ENCODE results near the gene TAF6.

TAF6 gene
- long read RNA-seq, transcript TAF6-209 (15 exons, 2,297 nt): minor isoform, 40 of 252 reads
- long read RNA-seq, transcript TAF6-201 (15 exons, 2,727 nt): minor isoform, 7 of 252 reads
- long read RNA-seq, transcript TAF6-213 (14 exons, 2,551 nt): minor isoform, 5 of 252 reads
- long read RNA-seq, transcript TAF6-211 (15 exons, 2,464 nt): major isoform, 131 of 252 reads
- long read RNA-seq, partial matches to known transcripts: 6 of 252 reads
- long read RNA-seq, other reads (novel, unspliced or antisense): 62 of 252 reads

- H3K27me3 ChIP-seq (ENCODE audit: insufficient read depth, poor library complexity, severe bottlenecking): no peaks in the 10 kb centered on the region
- TF ChIP-seq REST (IDR thresholded peaks at IDR 0.05; ENCODE audit: insufficient replicate concordance, low read depth): peak; percentile 84
- TF ChIP-seq POLR2AphosphoS5 (IDR thresholded peaks at IDR 0.05; ENCODE audit: low read depth): peak; percentile 57; the same call in 1 of the 2 replicates
- no peak for TF ChIP-seq GABPA (IDR thresholded peaks at IDR 0.05; ENCODE audit: low read depth)
- peak; percentile 86 to 96 for DNase-seq (ENCODE audit: low read depth in 1 of 2, low spot score in 1 of 2)
- peak within 1 kb of the TSS; percentile 97 for H3K27ac ChIP-seq (replicated peaks)
- H3K4me3 ChIP-seq (replicated peaks; ENCODE audit: insufficient read depth, low read length): peak within 1 kb of the TSS; percentile 77
These were observed at the start of gene TAF6, which contains the start of gene CNPY4 for GRCh38 chr7:100119072-100119969. Gene TAF6, minus strand, starts transcription at chr7:100119358. Its CDS starts 5,149 bp downstream, at chr7:100114209. Gene CNPY4, plus strand, starts transcription at chr7:100119634. Its CDS starts 111 bp downstream, at chr7:100119745.

- peaks cover 25% of the 10 kb centered on the region for H3K27me3 ChIP-seq (ENCODE audit: insufficient read depth, poor library complexity, severe bottlenecking)
- H3K4me3 ChIP-seq (replicated peaks; ENCODE audit: insufficient read depth, low read length): no peak overlapping the region
- no peak overlapping the region for H3K27ac ChIP-seq (replicated peaks)
- TF ChIP-seq SPI1 (IDR thresholded peaks at IDR 0.05; ENCODE audit: borderline replicate concordance, low read depth) (no peak), POLR2AphosphoS5 (IDR thresholded peaks at IDR 0.05; ENCODE audit: low read depth) (no peak)
- no peak for DNase-seq (ENCODE audit: low read depth in 1 of 2, low spot score in 1 of 2)
These were observed 48.8 kb upstream of the TAF6 start for GRCh38 chr7:100167912-100168323.

GRCh38 chr7:100166970-100167911 is 48.1 kb upstream of the TAF6 start:
- DNase-seq (ENCODE audit: low read depth in 1 of 2, low spot score in 1 of 2): no peak
- TF ChIP-seq CTCF (IDR thresholded peaks at IDR 0.05; ENCODE audit: insufficient read depth, low read length): no peak
- TF ChIP-seq POLR2AphosphoS5 (IDR thresholded peaks at IDR 0.05; ENCODE audit: low read depth): no peak
- no peak for TF ChIP-seq SPI1 (IDR thresholded peaks at IDR 0.05; ENCODE audit: borderline replicate concordance, low read depth)
- no peak for TF ChIP-seq REST (IDR thresholded peaks at IDR 0.05; ENCODE audit: insufficient replicate concordance, low read depth)
- no peak for TF ChIP-seq GABPA (IDR thresholded peaks at IDR 0.05; ENCODE audit: low read depth)
- H3K4me3 ChIP-seq (replicated peaks; ENCODE audit: insufficient read depth, low read length): no peak overlapping the region
- H3K27me3 ChIP-seq (ENCODE audit: insufficient read depth, poor library complexity, severe bottlenecking): peaks cover 24% of the 10 kb centered on the region
- H3K27ac ChIP-seq (replicated peaks): no peak overlapping the region

GRCh38 chr7:100166317-100166940 is 47.3 kb upstream of the TAF6 start:
- no peak for TF ChIP-seq SPI1 (IDR thresholded peaks at IDR 0.05; ENCODE audit: borderline replicate concordance, low read depth)
- DNase-seq (ENCODE audit: low read depth in 1 of 2, low spot score in 1 of 2): no peak
- no peak overlapping the region for H3K4me3 ChIP-seq (replicated peaks; ENCODE audit: insufficient read depth, low read length)
- H3K27ac ChIP-seq (replicated peaks): no peak overlapping the region
- H3K27me3 ChIP-seq (ENCODE audit: insufficient read depth, poor library complexity, severe bottlenecking): peaks cover 20% of the 10 kb centered on the region

Measured in HL-60 (cell line).